ENCODE data around the gene STRN.

DNA sequence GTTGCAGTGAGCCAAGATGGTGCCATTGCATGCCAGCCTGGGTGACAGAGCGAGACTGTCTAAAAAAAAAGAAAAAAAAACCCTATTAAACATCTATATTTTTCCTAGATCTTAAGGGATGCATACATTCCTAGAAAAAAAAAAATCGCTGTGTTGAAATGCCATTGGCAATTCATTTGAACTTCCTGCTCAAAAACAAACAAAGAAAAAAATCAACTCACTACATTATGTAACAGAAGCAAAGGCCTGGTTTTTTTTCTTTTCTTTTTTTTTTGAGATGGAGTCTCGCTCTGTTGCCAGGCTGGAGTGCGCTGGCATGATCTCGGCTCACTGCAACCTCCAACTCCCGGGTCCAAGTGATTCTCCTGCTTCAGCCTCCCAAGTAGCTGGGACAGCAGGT lies 21.7 kb upstream of the STRN start:
- TF ChIP-seq, protein P1, sequence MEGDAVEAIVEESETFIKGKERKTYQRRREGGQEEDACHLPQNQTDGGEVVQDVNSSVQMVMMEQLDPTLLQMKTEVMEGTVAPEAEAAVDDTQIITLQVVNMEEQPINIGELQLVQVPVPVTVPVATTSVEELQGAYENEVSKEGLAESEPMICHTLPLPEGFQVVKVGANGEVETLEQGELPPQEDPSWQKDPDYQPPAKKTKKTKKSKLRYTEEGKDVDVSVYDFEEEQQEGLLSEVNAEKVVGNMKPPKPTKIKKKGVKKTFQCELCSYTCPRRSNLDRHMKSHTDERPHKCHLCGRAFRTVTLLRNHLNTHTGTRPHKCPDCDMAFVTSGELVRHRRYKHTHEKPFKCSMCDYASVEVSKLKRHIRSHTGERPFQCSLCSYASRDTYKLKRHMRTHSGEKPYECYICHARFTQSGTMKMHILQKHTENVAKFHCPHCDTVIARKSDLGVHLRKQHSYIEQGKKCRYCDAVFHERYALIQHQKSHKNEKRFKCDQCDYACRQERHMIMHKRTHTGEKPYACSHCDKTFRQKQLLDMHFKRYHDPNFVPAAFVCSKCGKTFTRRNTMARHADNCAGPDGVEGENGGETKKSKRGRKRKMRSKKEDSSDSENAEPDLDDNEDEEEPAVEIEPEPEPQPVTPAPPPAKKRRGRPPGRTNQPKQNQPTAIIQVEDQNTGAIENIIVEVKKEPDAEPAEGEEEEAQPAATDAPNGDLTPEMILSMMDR (IDR thresholded peaks at IDR 0.05), result no peak
- TF ChIP-seq POLR2A (IDR thresholded peaks at IDR 0.05), result no peak
